ENCODE results near the gene HCN2. TPM values are rescaled to one million over a fixed set of nuclear protein-coding genes. Genes with fewer than 3 reads are reported as not detected.
A peak's percentile ranks its signal among the peaks of the same experiment; 100 is the strongest.

HCN2 gene
- total and polyA plus RNA-seq, 9 of the 15 experiments (the other 6 are each of a cell fraction or from before 2014, with no cell fraction given): 0.29 to 4.2 (median 0.82) TPM; not detected in 2

- TF ChIP-seq TAF7 (tag; IDR thresholded peaks at IDR 0.05) (no peak), PML (IDR thresholded peaks at IDR 0.05; ENCODE audit: low read length) (0 out of 2 replicates have a peak, but pooled peaks have one; percentile 6), MIER1 (IDR thresholded peaks at IDR 0.05; ENCODE audit: low read depth) (no peak), U2AF1 (optimal IDR thresholded peaks at IDR 0.05; ENCODE audit: low read depth, low read length) (no peak), PKNOX1 (IDR thresholded peaks at IDR 0.05) (no peak), ARID3A (IDR thresholded peaks at IDR 0.05; ENCODE audit: borderline replicate concordance, low read depth, low read length) (no peak), ZNF740 (CRISPR knock-in tag; IDR thresholded peaks at IDR 0.05) (no peak), ZNF740 (tag; IDR thresholded peaks at IDR 0.05) (peak in 1 of 2 experiments; percentile 67; a peak in 2 of 4 replicates), MAZ (CRISPR knock-in tag; conservative IDR thresholded peaks at IDR 0.05 in 1 of 2, IDR thresholded peaks at IDR 0.05 in 1 of 2) (0 out of 4 replicates have a peak, but pooled peaks of 1 of the 2 experiments have one; percentile 4), POLR2H (tag; IDR thresholded peaks at IDR 0.05; ENCODE audit: low read depth) (peak; percentile 11; the same call in 1 of the 2 replicates), RBFOX2 (IDR thresholded peaks at IDR 0.05; ENCODE audit: low read depth, low read length) (peak; percentile 5; the same call in 1 of the 2 replicates), ARNT (IDR thresholded peaks at IDR 0.05) (0 out of 4 replicates have a peak, but pooled peaks of 1 of the 2 experiments have one; percentile 6), VEZF1 (CRISPR knock-in tag; IDR thresholded peaks at IDR 0.05) (peak; percentile 59), ZNF316 (IDR thresholded peaks at IDR 0.05) (no peak), ZNF280B (CRISPR knock-in tag; IDR thresholded peaks at IDR 0.05) (no peak), ZBTB26 (CRISPR knock-in tag; IDR thresholded peaks at IDR 0.05) (no peak)
Measured at GRCh38 chr19:566844-567243, 22.8 kb upstream of the HCN2 start (continued).
